ENCODE data around the gene ATP7A. TPM values are rescaled to one million over a fixed set of nuclear protein-coding genes. Genes with fewer than 3 reads are reported as not detected.
"Not testable (repeated sequence)": the region's sequence is repeated elsewhere in the genome, so short reads cannot be mapped to it uniquely, and the experiment has no call there.

ATP7A gene
- total RNA-seq (2014; rRNA removed; shearing (Covaris generic)) = 9.4 and 9.6 TPM in 2 replicates
- 3.2 and 4.4 TPM in 2 replicates for polyA plus RNA-seq (2014; cell fraction: nucleus; rRNA removed)

- DNase-seq (ENCODE audit: extremely low read depth, low read depth) = peak; percentile 82
Observed at GRCh38 chrX:77910108-77910840, at the start of gene ATP7A. Gene ATP7A (plus strand): TSS chrX:77910693. CDS start chrX:77971642, 60,949 bp downstream.

- no peak for DNase-seq (ENCODE audit: extremely low read depth, low read depth)
Observed at GRCh38 chrX:77875372-77875771, 35.1 kb upstream of the ATP7A start.

GRCh38 chrX:77881418-77881817 lies 29.1 kb upstream of the ATP7A start:
- DNase-seq (ENCODE audit: extremely low read depth, low read depth) = not testable (repeated sequence)

GRCh38 chrX:77892887-77893286 lies 17.6 kb upstream of the ATP7A start:
- no peak for DNase-seq (ENCODE audit: extremely low read depth, low read depth)

- DNase-seq (ENCODE audit: extremely low read depth, low read depth) = no peak
Observed at GRCh38 chrX:77893713-77894112, 16.8 kb upstream of the ATP7A start.

- DNase-seq (ENCODE audit: extremely low read depth, low read depth) = peak; percentile 99
Observed at GRCh38 chrX:77894921-77895886, 15.3 kb upstream of the ATP7A start, which contains the start of gene MAGT1. Gene MAGT1 (minus strand): TSS chrX:77895435. CDS start chrX:77895410, 25 bp downstream.

- peak; percentile 98 for DNase-seq (ENCODE audit: extremely low read depth, low read depth)
Observed at GRCh38 chrX:77899081-77899828, 11.2 kb upstream of the ATP7A start, which contains the start of gene COX7B. Gene COX7B (plus strand): TSS chrX:77899468. CDS start chrX:77899554, 86 bp downstream.

GRCh38 chrX:77900688-77901087 lies 9.8 kb upstream of the ATP7A start:
- no peak for DNase-seq (ENCODE audit: extremely low read depth, low read depth)

- DNase-seq (ENCODE audit: extremely low read depth, low read depth) = no peak
Observed at GRCh38 chrX:77901506-77901905, 9.0 kb upstream of the ATP7A start.

GRCh38 chrX:77917294-77917933 lies 6.9 kb downstream of the ATP7A start:
- no peak for DNase-seq (ENCODE audit: extremely low read depth, low read depth)

GRCh38 chrX:77918568-77918967 lies 8.1 kb downstream of the ATP7A start:
- no peak for DNase-seq (ENCODE audit: extremely low read depth, low read depth)

- DNase-seq (ENCODE audit: extremely low read depth, low read depth) = not testable (repeated sequence)
Observed at GRCh38 chrX:77919370-77919769, 8.9 kb downstream of the ATP7A start.

GRCh38 chrX:77922787-77923186 lies 12.3 kb downstream of the ATP7A start:
- DNase-seq (ENCODE audit: extremely low read depth, low read depth) = no peak

GRCh38 chrX:77924320-77924859 lies 13.9 kb downstream of the ATP7A start:
- no peak for DNase-seq (ENCODE audit: extremely low read depth, low read depth)

GRCh38 chrX:77925764-77926163 lies 15.3 kb downstream of the ATP7A start:
- DNase-seq (ENCODE audit: extremely low read depth, low read depth) = no peak

- no peak for DNase-seq (ENCODE audit: extremely low read depth, low read depth)
Observed at GRCh38 chrX:77930581-77930980, 20.1 kb downstream of the ATP7A start.

GRCh38 chrX:77935886-77936285 lies 25.4 kb downstream of the ATP7A start:
- no peak for DNase-seq (ENCODE audit: extremely low read depth, low read depth)

GRCh38 chrX:77936299-77936698 lies 25.8 kb downstream of the ATP7A start:
- DNase-seq (ENCODE audit: extremely low read depth, low read depth) = no peak

- peak; percentile 13 for DNase-seq (ENCODE audit: extremely low read depth, low read depth)
Observed at GRCh38 chrX:77937291-77937690, 26.8 kb downstream of the ATP7A start.

Data from NCI-H460 (cell line).